Measurements from ENCODE around the gene DUOX1. TPM values are rescaled to one million over a fixed set of nuclear protein-coding genes. Genes with fewer than 3 reads are reported as not detected.
"Not testable (repeated sequence)": the region's sequence is repeated elsewhere in the genome, so short reads cannot be mapped to it uniquely, and the experiment has no call there.

DUOX1 gene
- total RNA-seq, 1 experiment from 2014 or later: not detected

DNA sequence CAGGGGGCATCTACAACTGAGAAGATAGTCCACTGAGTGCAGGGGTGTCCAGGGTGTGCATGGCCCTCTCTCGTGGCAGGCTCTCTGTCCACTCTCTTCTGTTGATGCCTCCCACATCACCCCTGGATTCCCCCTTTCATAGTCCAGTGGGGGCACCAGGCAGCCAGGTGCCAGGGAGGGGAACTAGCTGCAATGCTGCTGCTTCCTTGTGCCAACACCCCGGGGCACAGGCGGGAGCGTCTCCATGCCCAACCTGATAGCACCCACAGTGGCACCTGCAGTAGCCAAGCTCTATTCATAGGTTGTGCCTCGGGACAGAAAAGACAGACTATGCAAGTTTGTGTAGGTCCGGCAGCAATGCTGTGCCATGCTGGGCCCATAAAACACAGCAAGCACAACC, 27.6 kb upstream of the DUOX1 start:
- DNase-seq (ENCODE audit: low read depth): no peak
- in situ Hi-C loops (cut with HindIII; ENCODE audit: low pct_unique_long_range_greater_than_20kb, low sequenced_read_pairs): no loop called here

- in situ Hi-C loops (cut with HindIII; ENCODE audit: low pct_unique_long_range_greater_than_20kb, low sequenced_read_pairs); DNase-seq (ENCODE audit: low read depth): not testable (repeated sequence)
Observed at GRCh38 chr15:45104170-45104569, 25.6 kb upstream of the DUOX1 start.

DNA sequence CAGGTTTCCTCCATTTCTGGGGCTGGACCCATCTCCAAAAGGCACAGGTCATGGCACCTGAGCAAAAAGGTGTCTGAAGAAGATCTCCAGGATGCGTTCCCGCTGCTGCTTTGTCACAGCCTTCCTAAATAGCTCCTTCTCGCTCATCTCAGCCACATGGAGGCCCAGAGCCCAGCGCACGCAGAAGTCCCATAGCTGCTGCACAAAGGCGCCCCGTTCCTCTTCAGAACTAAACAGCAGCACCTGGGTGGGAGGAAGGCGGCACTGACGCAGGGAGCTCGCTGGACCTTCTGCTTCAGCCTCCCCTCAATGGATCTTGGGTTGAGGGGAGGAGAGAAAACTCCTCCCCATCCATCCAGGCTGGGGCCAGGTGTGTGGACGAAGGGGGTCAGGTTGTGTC, 24.2 kb upstream of the DUOX1 start:
- DNase-seq (ENCODE audit: low read depth): no peak
- in situ Hi-C loops (cut with HindIII; ENCODE audit: low pct_unique_long_range_greater_than_20kb, low sequenced_read_pairs): no loop called here

- no peak for DNase-seq (ENCODE audit: low read depth)
- in situ Hi-C loops (cut with HindIII; ENCODE audit: low pct_unique_long_range_greater_than_20kb, low sequenced_read_pairs): no loop called here
Observed at GRCh38 chr15:45106002-45106790, 23.6 kb upstream of the DUOX1 start.

- in situ Hi-C loops (cut with HindIII; ENCODE audit: low pct_unique_long_range_greater_than_20kb, low sequenced_read_pairs): no loop called here
- DNase-seq (ENCODE audit: low read depth): no peak
Observed at GRCh38 chr15:45107941-45108630, 21.7 kb upstream of the DUOX1 start.

GRCh38 chr15:45110256-45110820, 19.5 kb upstream of the DUOX1 start:
- in situ Hi-C loops (cut with HindIII; ENCODE audit: low pct_unique_long_range_greater_than_20kb, low sequenced_read_pairs): no loop called here
- no peak for DNase-seq (ENCODE audit: low read depth)

GRCh38 chr15:45111390-45112142, 18.2 kb upstream of the DUOX1 start:
- no peak for DNase-seq (ENCODE audit: low read depth)
- in situ Hi-C loops (cut with HindIII; ENCODE audit: low pct_unique_long_range_greater_than_20kb, low sequenced_read_pairs): no loop called here

- no peak for DNase-seq (ENCODE audit: low read depth)
- in situ Hi-C loops (cut with HindIII; ENCODE audit: low pct_unique_long_range_greater_than_20kb, low sequenced_read_pairs): no loop called here
Observed at GRCh38 chr15:45112143-45112590, 17.6 kb upstream of the DUOX1 start.

GRCh38 chr15:45112591-45113379, 17.0 kb upstream of the DUOX1 start:
- DNase-seq (ENCODE audit: low read depth): no peak
- in situ Hi-C loops (cut with HindIII; ENCODE audit: low pct_unique_long_range_greater_than_20kb, low sequenced_read_pairs): no loop called here

DNA sequence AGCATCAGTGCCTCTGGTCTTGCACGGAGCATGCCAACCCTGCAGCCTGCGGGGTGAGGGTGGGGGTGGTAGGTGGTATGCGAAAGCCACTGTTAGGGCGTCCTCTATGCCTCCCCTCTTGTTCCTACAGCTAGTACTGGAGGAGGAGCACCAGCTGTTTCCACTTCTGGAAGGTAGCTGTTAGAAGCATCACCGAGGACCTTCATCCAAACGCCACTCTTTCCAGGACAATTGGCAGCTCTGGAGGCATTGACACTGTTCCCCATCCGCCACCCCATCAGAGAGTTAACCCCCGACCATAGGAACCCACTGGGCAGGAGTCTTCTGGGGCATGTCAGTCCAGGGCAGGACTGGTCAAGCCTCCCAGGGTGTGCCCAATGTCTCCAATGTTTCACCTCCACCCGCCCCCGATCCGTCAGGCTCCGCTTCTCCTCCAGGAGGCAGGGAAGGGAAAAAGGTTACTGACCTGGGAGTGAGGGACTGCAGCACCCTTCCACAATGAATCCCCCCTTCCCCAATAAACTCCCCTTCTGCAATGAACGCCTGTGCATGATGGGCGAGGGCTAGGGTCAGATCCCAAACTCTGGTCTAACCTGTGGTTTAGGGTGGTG, 16.3 kb upstream of the DUOX1 start:
- DNase-seq (ENCODE audit: low read depth): no peak
- in situ Hi-C loops (cut with HindIII; ENCODE audit: low pct_unique_long_range_greater_than_20kb, low sequenced_read_pairs): no loop called here

GRCh38 chr15:45114076-45114750, 15.6 kb upstream of the DUOX1 start, which contains the start of the genes DUOX2 and DUOXA2:
Gene DUOX2 (minus strand): TSS chr15:45114172. CDS start chr15:45113411, 761 bp downstream.
Gene DUOXA2 (plus strand): TSS chr15:45114326. CDS start chr15:45114606, 280 bp downstream.
- no peak for DNase-seq (ENCODE audit: low read depth)
- in situ Hi-C loops (cut with HindIII; ENCODE audit: low pct_unique_long_range_greater_than_20kb, low sequenced_read_pairs): no loop called here

- DNase-seq (ENCODE audit: low read depth): no peak
- in situ Hi-C loops (cut with HindIII; ENCODE audit: low pct_unique_long_range_greater_than_20kb, low sequenced_read_pairs): no loop called here
Observed at GRCh38 chr15:45114751-45115085, 15.1 kb upstream of the DUOX1 start.

- in situ Hi-C loops (cut with HindIII; ENCODE audit: low pct_unique_long_range_greater_than_20kb, low sequenced_read_pairs): no loop called here
- DNase-seq (ENCODE audit: low read depth): no peak
Observed at GRCh38 chr15:45115312-45115820, 14.4 kb upstream of the DUOX1 start.

- no peak for DNase-seq (ENCODE audit: low read depth)
- in situ Hi-C loops (cut with HindIII; ENCODE audit: low pct_unique_long_range_greater_than_20kb, low sequenced_read_pairs): no loop called here
Observed at GRCh38 chr15:45116006-45116481, 13.8 kb upstream of the DUOX1 start.

DNA sequence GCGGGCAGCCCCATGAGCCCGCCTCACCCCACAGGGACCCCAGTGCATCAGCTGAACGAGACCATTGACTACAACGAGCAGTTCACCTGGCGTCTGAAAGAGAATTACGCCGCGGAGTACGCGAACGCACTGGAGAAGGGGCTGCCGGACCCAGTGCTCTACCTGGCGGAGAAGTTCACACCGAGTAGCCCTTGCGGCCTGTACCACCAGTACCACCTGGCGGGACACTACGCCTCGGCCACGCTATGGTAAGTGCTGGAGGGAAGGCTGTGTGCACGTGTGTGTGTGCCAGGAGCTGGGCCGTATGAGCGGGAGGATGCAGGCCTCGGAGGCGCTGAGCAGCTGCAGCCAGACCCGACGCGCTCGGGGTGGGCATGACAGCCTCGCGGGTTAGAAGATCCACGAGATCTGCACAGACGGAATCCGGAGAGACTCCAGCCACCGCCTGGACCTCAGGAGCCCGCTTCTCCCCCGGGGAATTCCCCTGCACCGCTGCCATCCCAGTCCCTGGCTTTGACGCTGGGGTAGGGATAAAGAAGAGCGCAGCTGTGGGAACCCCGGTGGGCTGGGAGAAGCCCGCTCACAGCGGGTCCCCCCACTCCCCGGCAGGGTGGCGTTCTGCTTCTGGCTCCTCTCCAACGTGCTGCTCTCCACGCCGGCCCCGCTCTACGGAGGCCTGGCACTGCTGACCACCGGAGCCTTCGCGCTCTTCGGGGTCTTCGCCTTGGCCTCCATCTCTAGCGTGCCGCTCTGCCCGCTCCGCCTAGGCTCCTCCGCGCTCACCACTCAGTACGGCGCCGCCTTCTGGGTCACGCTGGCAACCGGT, 13.1 kb upstream of the DUOX1 start:
- no peak for DNase-seq (ENCODE audit: low read depth)
- in situ Hi-C loops (cut with HindIII; ENCODE audit: low pct_unique_long_range_greater_than_20kb, low sequenced_read_pairs): no loop called here
